HCT116 (cell line): ENCODE measurements around the gene CACNA2D2. TPM values are rescaled to one million over a fixed set of nuclear protein-coding genes. Genes with fewer than 3 reads are reported as not detected.

ENCODE experiments used
- ATAC-seq: fragments of 200-7000 bp; cut with Tn5 transposase; 2 replicates; pipeline ENCODE4 v1.9.1; 2020; ENCODE audit warnings: mild to moderate bottlenecking, moderate library complexity
- BruUV-seq: library from RNA; stranded (reverse); fragments of 400-500 nt; replicated peaks from 2 replicates; lab custom pipeline; 2021; lab: Mats Ljungman, UMichigan
- CTCF ChIA-PET: fragments of 300-600 bp; sonication (Branson Sonifier 250); formaldehyde crosslinking; loops from one replicate; lab custom pipeline; 2021; ENCODE audit warnings: antibody characterized with exemption; lab: Charles Lee
- POLR2A ChIA-PET: fragments of 300-600, 350-600 bp; sonication (Branson Sonifier 250); formaldehyde crosslinking; loops from one replicate; lab custom pipeline; 2021; ENCODE audit warnings: antibody characterized with exemption; lab: Charles Lee
- RAD21 ChIA-PET, 2 experiments: fragments of 300-600 bp; sonication (Branson Sonifier 250); formaldehyde crosslinking; loops; one replicate each; lab custom pipeline; 2023; ENCODE audit warnings: low total read pairs in 2 of 2; ENCODE audit not compliant: uncharacterized antibody in 2 of 2, unreplicated experiment in 2 of 2, low non-redundant PET in 1 of 2; lab: Charles Lee
- DNase-seq: peaks from one replicate; pipeline ENCODE4 v3.0.0-alpha.2; 2010; ENCODE audit warnings: low read depth, low spot score
- H2AFZ ChIP-seq: fragments of 200-600 bp; shearing (Covaris generic), sonication (generic); 2 replicates; pipeline ENCODE4 v1.6.1; 2017; ENCODE audit warnings: low read depth, mixed run types, mixed read lengths, antibody characterized with exemption, low read length; ENCODE audit not compliant: poor library complexity, severe bottlenecking
- H3K27ac ChIP-seq: 2 replicates; pipeline ENCODE4 v1.5.1; 2012; ENCODE audit warnings: low read depth, low read length
- H3K27me3 ChIP-seq: fragments of 200-600 bp; sonication (generic); 2 replicates; pipeline ENCODE4 v1.6.1; 2016; ENCODE audit warnings: mixed run types, low read length, mixed read lengths; ENCODE audit not compliant: insufficient read depth
- H3K36me3 ChIP-seq, 2 experiments: fragments of 200-500 bp in 1 of 2; fragments of 200-600 bp in 1 of 2; sonication (Bioruptor generic) in 1 of 2; sonication (generic) in 1 of 2; 2 replicates each; pipeline versions ENCODE4 v1.5.1 to v1.6.1; 2014 to 2016; ENCODE audit warnings: low read length in 2 of 2, inconsistent platforms in 1 of 2, mixed read lengths in 1 of 2, mixed run types in 1 of 2; ENCODE audit not compliant: insufficient read depth in 2 of 2, control insufficient read depth in 1 of 2
- H3K4me1 ChIP-seq, 2 experiments: fragments of 200-600 bp in 1 of 2; sonication (generic) in 1 of 2; 2 replicates each; pipeline versions ENCODE4 v1.5.1 to v1.6.1; 2012 to 2017; ENCODE audit warnings: low read length in 2 of 2, inconsistent platforms in 1 of 2, mild to moderate bottlenecking in 1 of 2, mixed read lengths in 1 of 2, mixed run types in 1 of 2, moderate library complexity in 1 of 2; ENCODE audit not compliant: insufficient read depth in 2 of 2, control insufficient read depth in 1 of 2
- H3K4me2 ChIP-seq: fragments of 200-600 bp; sonication (generic); 2 replicates; pipeline ENCODE4 v1.6.1; 2017; ENCODE audit warnings: mixed run types, low read length, mixed read lengths
- H3K4me3 ChIP-seq, 2 experiments: fragments of 200-600 bp in 1 of 2; sonication (generic) in 1 of 2; replicated peaks in 1 of 2; 2 replicates each; pipeline ENCODE4 v1.5.1; 2011 to 2016; ENCODE audit warnings: low read length in 2 of 2, control low read depth in 1 of 2, low read depth in 1 of 2, mild to moderate bottlenecking in 1 of 2, mixed read lengths in 1 of 2, mixed run types in 1 of 2
- H3K79me2 ChIP-seq: fragments of 200-600 bp; sonication (generic); 2 replicates; pipeline ENCODE4 v1.6.1; 2017; ENCODE audit warnings: mild to moderate bottlenecking, mixed run types, low read length, moderate library complexity, mixed read lengths; ENCODE audit not compliant: insufficient read depth
- H3K9ac ChIP-seq: fragments of 200-600 bp; sonication (generic); 2 replicates; pipeline ENCODE4 v1.6.1; 2016; ENCODE audit warnings: low read length, mixed read lengths
- H3K9me2 ChIP-seq: fragments of 200-600 bp; sonication (generic), shearing (Covaris generic); 2 replicates; pipeline ENCODE4 v1.6.1; 2017; ENCODE audit warnings: mixed run types, mild to moderate bottlenecking, moderate library complexity; ENCODE audit not compliant: insufficient read depth
- H3K9me3 ChIP-seq, 2 experiments: fragments of 200-500 bp in 1 of 2; fragments of 200-600 bp in 1 of 2; sonication (Bioruptor generic) in 1 of 2; sonication (generic) in 1 of 2; 2 replicates each; pipeline ENCODE4 v1.6.1; 2014 to 2017; ENCODE audit warnings: low read length in 2 of 2, mixed read lengths in 2 of 2, inconsistent platforms in 1 of 2, low read depth in 1 of 2, mild to moderate bottlenecking in 1 of 2, mixed run types in 1 of 2, moderate library complexity in 1 of 2; ENCODE audit not compliant: control insufficient read depth in 1 of 2, insufficient read depth in 1 of 2
- H4K20me1 ChIP-seq: fragments of 200-600 bp; sonication (generic), shearing (Covaris generic); 2 replicates; pipeline ENCODE4 v1.6.1; 2017; ENCODE audit warnings: mixed run types, mild to moderate bottlenecking, moderate library complexity; ENCODE audit not compliant: insufficient read depth
- CBX3 ChIP-seq: IDR thresholded peaks from 2 replicates; pipeline ENCODE4 v1.6.1; 2012; ENCODE audit warnings: low read depth
- ELF1 ChIP-seq: IDR thresholded peaks from 2 replicates; pipeline ENCODE4 v1.6.1; 2012; ENCODE audit warnings: low read depth, borderline replicate concordance
- FOSL1 ChIP-seq: IDR thresholded peaks from 2 replicates; pipeline ENCODE4 v1.6.1; 2012; ENCODE audit warnings: low read depth
- POLR2A ChIP-seq: IDR thresholded peaks from 2 replicates; pipeline ENCODE4 v1.7.0; 2011; ENCODE audit warnings: borderline replicate concordance; ENCODE audit not compliant: insufficient read depth, insufficient read length; ENCODE audit errors: extremely low read depth
- RAD21 ChIP-seq: IDR thresholded peaks from 2 replicates; pipeline ENCODE4 v1.6.1; 2012; ENCODE audit warnings: low read depth, mild to moderate bottlenecking
- SRF ChIP-seq: IDR thresholded peaks from 2 replicates; pipeline ENCODE4 v1.6.1; 2012; ENCODE audit warnings: low read depth
- intact Hi-C: fragments of 100-400 bp; cut with micrococcal nuclease; formaldehyde crosslinking; loops from 2 replicates; pipeline ENCODE4 v1.10.0; 2022
- total RNA-seq: library from RNA; stranded (reverse); gene quantifications from one replicate; pipeline ENCODE4 v1.2.1, GENCODE V29; 2021; ENCODE audit not compliant: unreplicated experiment
- TF ChIP-seq, protein P1 (sequence below): IDR thresholded peaks from 2 replicates; pipeline ENCODE4 v1.6.1; 2012

The CACNA2D2 gene
- total RNA-seq, 1 experiment from 2014 or later, result 10.2 TPM

DNA sequence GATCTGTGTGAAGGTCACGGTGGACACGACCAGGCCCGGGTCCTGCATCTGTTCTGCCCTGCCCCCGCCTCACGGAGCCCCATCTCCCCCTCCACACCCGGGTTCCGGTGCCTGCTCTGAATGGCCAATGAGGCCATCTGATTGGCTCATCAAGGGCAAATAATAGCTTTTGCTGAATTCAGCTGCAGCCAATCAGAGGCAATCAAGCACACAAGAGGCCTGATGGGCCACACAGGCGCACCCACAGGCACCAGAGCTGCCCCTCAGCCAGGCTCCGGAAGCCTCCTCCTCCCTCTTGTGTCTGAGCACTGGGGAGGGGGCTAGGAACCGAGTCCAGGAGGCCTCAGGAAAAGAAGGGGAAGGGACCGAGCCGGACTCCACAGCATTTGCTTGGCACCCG is 49.5 kb downstream of the CACNA2D2 start:
- H3K9me3 ChIP-seq, result no peaks in the 10 kb centered on the region
- no TSS peak for BruUV-seq
- no peak for ATAC-seq

DNA sequence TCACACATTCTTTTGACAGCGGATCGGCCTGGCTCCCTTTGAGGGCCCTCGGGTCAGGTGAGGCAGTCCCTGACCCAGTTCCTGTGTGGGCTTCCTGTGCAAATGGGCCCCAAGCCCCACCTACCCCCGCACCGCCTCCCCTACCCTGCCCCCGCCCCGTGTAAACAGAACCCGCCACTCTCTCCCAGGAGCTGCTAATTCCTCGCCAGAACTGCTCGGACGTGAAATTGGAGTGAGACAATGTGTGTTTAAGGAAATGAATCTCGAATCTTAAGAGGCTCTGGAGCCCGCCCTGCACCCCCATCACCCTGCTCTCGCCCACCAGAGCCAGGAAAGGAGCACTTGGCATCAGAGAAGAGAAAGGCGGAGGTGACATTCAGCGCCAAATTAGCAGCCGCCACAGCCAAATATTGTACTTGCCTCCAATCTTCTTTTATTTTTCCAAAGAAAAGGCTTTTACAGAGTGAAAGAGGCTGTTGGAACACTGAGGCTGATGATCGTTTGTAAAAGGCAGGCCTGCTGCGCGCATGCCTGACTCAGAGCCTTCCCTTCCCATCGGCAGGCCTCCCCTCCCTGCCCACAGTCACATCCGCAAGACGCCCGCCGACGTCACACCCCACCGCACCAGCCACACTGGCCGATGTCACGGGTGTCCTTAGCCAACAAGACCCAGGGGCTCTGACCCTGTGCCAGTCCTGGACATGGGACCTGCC is 53.1 kb downstream of the CACNA2D2 start:
- Histone ChIP-seq H3K4me3 (no peak overlapping the region), H3K27ac (no peak overlapping the region), H3K9me3 (no peaks in the 10 kb centered on the region), H2AFZ (no peak overlapping the region), H3K9ac (no peak overlapping the region), H3K4me2 (no peak overlapping the region), H3K27me3 (no peaks in the 10 kb centered on the region), H3K4me1 (no peaks in the 10 kb centered on the region), H3K36me3 (no peaks in the 10 kb centered on the region; a peak in 1 of 4 replicates), H3K9me2 (no peaks in the 10 kb centered on the region), H4K20me1 (no peaks in the 10 kb centered on the region), H3K79me2 (no peaks in the 10 kb centered on the region)
- TF ChIP-seq SRF (no peak), CBX3 (no peak), POLR2A (no peak), RAD21 (no peak)
- TF ChIP-seq, protein P1, sequence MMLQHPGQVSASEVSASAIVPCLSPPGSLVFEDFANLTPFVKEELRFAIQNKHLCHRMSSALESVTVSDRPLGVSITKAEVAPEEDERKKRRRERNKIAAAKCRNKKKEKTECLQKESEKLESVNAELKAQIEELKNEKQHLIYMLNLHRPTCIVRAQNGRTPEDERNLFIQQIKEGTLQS, result no peak
- no peak for DNase-seq
- ChIA-PET CTCF (no interaction called here), RAD21 (no interaction called here), POLR2A (no interaction called here)
- intact Hi-C loops, result no loop called here
- no TSS peak for BruUV-seq
- ATAC-seq, result no peak

More for the DNA sequence above, 49.5 kb downstream of the CACNA2D2 start:
- Histone ChIP-seq H3K9me2 (no peaks in the 10 kb centered on the region), H3K27me3 (no peaks in the 10 kb centered on the region), H3K4me2 (no peak overlapping the region), H3K36me3 (no peaks in the 10 kb centered on the region), H3K9ac (no peak overlapping the region), H3K4me1 (no peaks in the 10 kb centered on the region), H2AFZ (no peak overlapping the region), H4K20me1 (no peaks in the 10 kb centered on the region), H3K27ac (no peak overlapping the region), H3K4me3 (no peak overlapping the region), H3K79me2 (no peaks in the 10 kb centered on the region)
- intact Hi-C loops, result no loop called here
- TF ChIP-seq FOSL1 (no peak), ELF1 (no peak)
- ChIA-PET CTCF (no interaction called here), POLR2A (no interaction called here), RAD21 (no interaction called here)
- DNase-seq, result no peak
